K562 (cell line): ENCODE data around the gene UBE2V1. TPM values are rescaled to one million over a fixed set of nuclear protein-coding genes. Genes with fewer than 3 reads are reported as not detected.
A peak's percentile ranks its signal among the peaks of the same experiment; 100 is the strongest.

Source experiments
- ATAC-seq: fragments of 200-7000 bp; cut with Tn5 transposase; 3 replicates; pipeline ENCODE4 v1.9.1; 2020; ENCODE audit warnings: moderate library complexity
- BruUV-seq: library from RNA; stranded (reverse); fragments of 400-500 nt; replicated peaks from 2 replicates; lab custom pipeline; 2021; lab: Mats Ljungman, UMichigan
- CTCF ChIA-PET: fragments of 300-600 bp; formaldehyde crosslinking; extraction: SDS; loops from one replicate; lab custom pipeline; 2021; ENCODE audit warnings: low intra/inter-chr PET ratio; lab: Yijun Ruan, JAX
- POLR2A ChIA-PET: fragments of 300-600, 350-650 bp; sonication (Branson Sonifier 250); formaldehyde crosslinking; extraction: SDS; loops from one replicate; lab custom pipeline; 2021; ENCODE audit warnings: antibody characterized with exemption, inconsistent platforms; lab: Yijun Ruan, JAX
- DNase-seq, 4 experiments: peaks; one replicate each; pipeline versions ENCODE4 v3.0.0 to v3.0.0-alpha.2; 2011 to 2018; ENCODE audit warnings: low spot score in 3 of 4, mixed read lengths in 3 of 4; ENCODE audit errors: extremely low read depth in 1 of 4
- FAIRE-seq: peaks from 2 replicates; lab custom pipeline; 2011; peaks lifted over from hg19 to GRCh38; lab: Jason Lieb, UNC
- H2AFZ ChIP-seq: 2 replicates; pipeline ENCODE4 v1.6.0; 2011; ENCODE audit warnings: low read depth, low read length, control low read depth, inconsistent platforms
- H3K27ac ChIP-seq: fragments of 200-600 bp; 3 replicates; pipeline ENCODE4 v1.8.0; 2011; ENCODE audit warnings: low read depth, mild to moderate bottlenecking, control low read depth, inconsistent platforms, low read length, moderate library complexity, mixed read lengths; ENCODE audit errors: extremely low read depth
- H3K27me3 ChIP-seq, 2 experiments: fragments of 300-600 bp in 1 of 2; 2 replicates in 1 of 2; 3 replicates in 1 of 2; pipeline versions ENCODE4 v1.6.0 to v1.8.0; 2011; ENCODE audit warnings: inconsistent platforms in 2 of 2, low read length in 2 of 2, mild to moderate bottlenecking in 1 of 2, mixed read lengths in 1 of 2, moderate library complexity in 1 of 2; ENCODE audit not compliant: control insufficient read depth in 2 of 2, insufficient read depth in 2 of 2
- H3K36me3 ChIP-seq: fragments of 300-600 bp; 3 replicates; pipeline ENCODE4 v1.8.0; 2011; ENCODE audit warnings: mild to moderate bottlenecking, low read length, inconsistent platforms; ENCODE audit not compliant: control insufficient read depth, insufficient read depth
- H3K4me1 ChIP-seq, 2 experiments: fragments of 200-600 bp in 1 of 2; replicated peaks in 1 of 2; 2 replicates in 1 of 2; 3 replicates in 1 of 2; pipeline versions ENCODE4 v1.5.1 to v1.8.0; 2011; ENCODE audit warnings: inconsistent platforms in 2 of 2, low read length in 2 of 2, mild to moderate bottlenecking in 1 of 2, mixed read lengths in 1 of 2, moderate library complexity in 1 of 2; ENCODE audit not compliant: control insufficient read depth in 2 of 2, insufficient read depth in 2 of 2
- H3K4me2 ChIP-seq: 2 replicates; pipeline ENCODE4 v1.6.1; 2011; ENCODE audit warnings: low read length, control low read depth, inconsistent platforms, mixed read lengths; ENCODE audit not compliant: insufficient read depth
- H3K4me3 ChIP-seq: fragments of 200-600 bp; sonication (generic), shearing (Covaris generic); 2 replicates; pipeline ENCODE4 v1.5.1; 2016; ENCODE audit warnings: control low read depth, inconsistent platforms
- H3K79me2 ChIP-seq: fragments of 200-600 bp; 3 replicates; pipeline ENCODE4 v1.8.0; 2011; ENCODE audit warnings: low read length, inconsistent platforms; ENCODE audit not compliant: control insufficient read depth, insufficient read depth
- H3K9ac ChIP-seq, 2 experiments: 2 replicates each; pipeline versions ENCODE4 v1.6.0 to v1.6.1; 2011; ENCODE audit warnings: low read depth in 2 of 2, low read length in 2 of 2, control low read depth in 1 of 2, inconsistent platforms in 1 of 2, mild to moderate bottlenecking in 1 of 2, mixed read lengths in 1 of 2; ENCODE audit not compliant: insufficient read depth in 1 of 2
- H3K9me1 ChIP-seq: one replicate; pipeline ENCODE4 v1.6.0; 2011; ENCODE audit warnings: inconsistent platforms, mild to moderate bottlenecking, low read length, moderate library complexity; ENCODE audit not compliant: control insufficient read depth, insufficient read depth
- H3K9me3 ChIP-seq: replicated peaks from 2 replicates; pipeline ENCODE4 v1.5.1; 2011; ENCODE audit warnings: low read depth, low read length, inconsistent platforms; ENCODE audit not compliant: control insufficient read depth, insufficient read depth
- H4K20me1 ChIP-seq: replicated peaks from 2 replicates; pipeline ENCODE4 v1.6.1; 2011; ENCODE audit warnings: low read length, inconsistent platforms, mixed read lengths; ENCODE audit not compliant: control insufficient read depth, insufficient read depth
- BDP1 ChIP-seq: IDR thresholded peaks from 3 replicates; pipeline ENCODE4 v1.6.1; 2011; ENCODE audit not compliant: insufficient read length, insufficient read depth
- CEBPB ChIP-seq: fragments of 450-650 bp; IDR thresholded peaks from 2 replicates; pipeline ENCODE4 v1.6.1; 2016; ENCODE audit warnings: missing genetic modification characterization, missing compliant biosample characterization
- EP400 ChIP-seq: fragments of 450-650 bp; IDR thresholded peaks from 2 replicates; pipeline ENCODE4 v1.6.1; 2017; ENCODE audit warnings: antibody characterized with exemption, mild to moderate bottlenecking, moderate library complexity
- GTF3C2 ChIP-seq: IDR thresholded peaks from 3 replicates; pipeline ENCODE4 v1.6.1; 2011; ENCODE audit warnings: borderline replicate concordance, mild to moderate bottlenecking, moderate library complexity; ENCODE audit not compliant: insufficient read length; ENCODE audit errors: extremely low read depth
- HDGF ChIP-seq: fragments of 450-650 bp; IDR thresholded peaks from 2 replicates; pipeline ENCODE4 v1.6.1; 2016
- KDM4B ChIP-seq, 2 experiments: fragments of 450-650 bp in 1 of 2; sonication (generic) in 1 of 2; IDR thresholded peaks; 2 replicates each; pipeline ENCODE4 v1.6.1; 2016 to 2017; ENCODE audit warnings: borderline replicate concordance in 2 of 2, antibody characterized with exemption in 1 of 2, low read depth in 1 of 2, mild to moderate bottlenecking in 1 of 2
- PCBP2 ChIP-seq: fragments of 200-400 bp; formaldehyde crosslinking; IDR thresholded peaks from 2 replicates; pipeline ENCODE4 v1.6.1; 2018; ENCODE audit warnings: low read length, low read depth, mild to moderate bottlenecking, moderate library complexity; ENCODE audit not compliant: poor library complexity, severe bottlenecking
- PHB ChIP-seq: fragments of 250-450 bp; sonication (Bioruptor Pico); IDR thresholded peaks from 2 replicates; pipeline ENCODE4 v1.5.0; 2021
- SNIP1 ChIP-seq: fragments of 450-650 bp; IDR thresholded peaks from 2 replicates; pipeline ENCODE4 v1.7.1; 2017; ENCODE audit warnings: low read depth, mild to moderate bottlenecking
- ZBTB8A ChIP-seq: fragments of 450-650 bp; IDR thresholded peaks from 2 replicates; pipeline ENCODE4 v1.6.1; 2018; ENCODE audit warnings: mild to moderate bottlenecking, moderate library complexity; ENCODE audit not compliant: partially characterized antibody
- WGBS: fragments of 100-300 bp; shearing (Covaris generic); methylation state at CpG from one replicate; pipeline ENCODE4 v1.1.6; 2016; ENCODE audit warnings: low coverage, mixed read lengths; ENCODE audit not compliant: insufficient coverage; ENCODE audit errors: missing lambda C conversion rate; 5-methylcytosine and 5-hydroxymethylcytosine counted together
- in situ Hi-C: fragments of 300-500 bp; cut with MboI; formaldehyde crosslinking; loops from 4 replicates; pipeline ENCODE4 v1.15.0; 2018; ENCODE audit warnings: inconsistent platforms, mixed read lengths
- intact Hi-C: fragments of 100-400 bp; cut with micrococcal nuclease; formaldehyde crosslinking; loops from 2 replicates; pipeline ENCODE4 v1.14.2; 2022
- polyA plus RNA-seq, 8 experiments: library from polyadenylated mRNA; depleted of rRNA in 4 of 8; stranded (reverse) in 5 of 8; unstranded in 3 of 8; fragments of >200 nt; fragmentation: Nextera tagmentation in 2 of 8; fragmentation: Illumina TruSeq in 1 of 8; extraction: Ambion mirVana in 2 of 8; extraction: Trizol in 1 of 8; gene quantifications; 2 replicates each; pipeline versions ENCODE4 v1.2.1 to v1.2.3, GENCODE V29; 2011 to 2014; ENCODE audit warnings: inconsistent platforms in 1 of 8, missing spikeins in 1 of 8
- total RNA-seq, 7 experiments: library from RNA; depleted of rRNA in 6 of 7; stranded (reverse); fragments of >200 nt in 6 of 7; fragmentation: Illumina TruSeq in 2 of 7; extraction: Trizol in 2 of 7; gene quantifications; 2 replicates each; pipeline versions ENCODE4 v1.2.1 to v1.2.3, GENCODE V29; 2011 to 2021; ENCODE audit warnings: low replicate concordance in 1 of 7
- TF ChIP-seq, protein P1 (sequence below): fragments of 250-450 bp; sonication (Bioruptor Pico); IDR thresholded peaks from 2 replicates; pipeline ENCODE4 v1.8.0; 2021; ENCODE audit warnings: moderate library complexity, mild to moderate bottlenecking, inconsistent platforms
- TF ChIP-seq, protein P2 (sequence below): sonication (generic); formaldehyde crosslinking; IDR thresholded peaks from 2 replicates; pipeline ENCODE4 v1.8.0; 2022; ENCODE audit warnings: mild to moderate bottlenecking, missing genetic modification reagents

UBE2V1 gene
- total and polyA plus RNA-seq, 9 of the 15 experiments (the other 6 are each of a cell fraction or from before 2014, with no cell fraction given), result 93.0 to 357 (median 119) TPM

- Histone ChIP-seq H3K4me2 (no peak overlapping the region), H2AFZ (no peak overlapping the region), H3K4me1 (peaks cover 7 to 30% of the 10 kb centered on the region in 2 experiments; a peak in 4 of 5 replicates), H3K79me2 (no peaks in the 10 kb centered on the region), H3K9ac (peak overlapping the region in 1 of 2 experiments; percentile 65; a peak in 1 of 4 replicates), H3K27ac (no peak overlapping the region)
- intact Hi-C loops, result no loop called here
- WGBS, result 67% methylated on average over 7 of the region's 10 CpGs
- TF ChIP-seq EP400 (no peak), PHB (CRISPR knock-in tag) (no peak), CEBPB (no peak), GTF3C2 (no peak), SNIP1 (no peak), PCBP2 (no peak), HDGF (no peak), KDM4B (IDR thresholded peaks at IDR 0.05; ENCODE audit: borderline replicate concordance in 2 of 2, low read depth in 1 of 2) (no peak), ZBTB8A (no peak), BDP1 (no peak)
- TF ChIP-seq, protein P1, sequence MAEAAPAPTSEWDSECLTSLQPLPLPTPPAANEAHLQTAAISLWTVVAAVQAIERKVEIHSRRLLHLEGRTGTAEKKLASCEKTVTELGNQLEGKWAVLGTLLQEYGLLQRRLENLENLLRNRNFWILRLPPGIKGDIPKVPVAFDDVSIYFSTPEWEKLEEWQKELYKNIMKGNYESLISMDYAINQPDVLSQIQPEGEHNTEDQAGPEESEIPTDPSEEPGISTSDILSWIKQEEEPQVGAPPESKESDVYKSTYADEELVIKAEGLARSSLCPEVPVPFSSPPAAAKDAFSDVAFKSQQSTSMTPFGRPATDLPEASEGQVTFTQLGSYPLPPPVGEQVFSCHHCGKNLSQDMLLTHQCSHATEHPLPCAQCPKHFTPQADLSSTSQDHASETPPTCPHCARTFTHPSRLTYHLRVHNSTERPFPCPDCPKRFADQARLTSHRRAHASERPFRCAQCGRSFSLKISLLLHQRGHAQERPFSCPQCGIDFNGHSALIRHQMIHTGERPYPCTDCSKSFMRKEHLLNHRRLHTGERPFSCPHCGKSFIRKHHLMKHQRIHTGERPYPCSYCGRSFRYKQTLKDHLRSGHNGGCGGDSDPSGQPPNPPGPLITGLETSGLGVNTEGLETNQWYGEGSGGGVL (CRISPR knock-in tag), result no peak
- TF ChIP-seq, protein P2, sequence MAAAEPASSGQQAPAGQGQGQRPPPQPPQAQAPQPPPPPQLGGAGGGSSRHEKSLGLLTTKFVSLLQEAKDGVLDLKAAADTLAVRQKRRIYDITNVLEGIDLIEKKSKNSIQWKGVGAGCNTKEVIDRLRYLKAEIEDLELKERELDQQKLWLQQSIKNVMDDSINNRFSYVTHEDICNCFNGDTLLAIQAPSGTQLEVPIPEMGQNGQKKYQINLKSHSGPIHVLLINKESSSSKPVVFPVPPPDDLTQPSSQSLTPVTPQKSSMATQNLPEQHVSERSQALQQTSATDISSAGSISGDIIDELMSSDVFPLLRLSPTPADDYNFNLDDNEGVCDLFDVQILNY (CRISPR knock-in tag), result no peak
- TF ChIP-seq, all 486 proteins: peak for 0
- no peak for DNase-seq
- ATAC-seq, result no peak
- POLR2A ChIA-PET, result no interaction called here
- no peaks in the 10 kb centered on the region for H3K9me1 ChIP-seq
- H3K36me3 ChIP-seq, result no peaks in the 10 kb centered on the region
- no peaks in the 10 kb centered on the region for H3K9me3 ChIP-seq
- in situ Hi-C loops, result no loop called here
- H3K4me3 ChIP-seq, result no peak overlapping the region
- CTCF ChIA-PET, result no interaction called here
- H4K20me1 ChIP-seq, result no peaks in the 10 kb centered on the region
- BruUV-seq, result no TSS peak
- no peak for FAIRE-seq
- H3K27me3 ChIP-seq, result no peaks in the 10 kb centered on the region
Measured at GRCh38 chr20:50039706-50040431, 73.1 kb downstream of the UBE2V1 start.
